H1 (cell line): Measurements from ENCODE around the gene DAPK1.

ENCODE experiments used
- CEBPB ChIP-seq: IDR thresholded peaks from 2 replicates; pipeline ENCODE4 v1.6.1; 2012; ENCODE audit warnings: low read depth, low read length
- EP300 ChIP-seq, 2 experiments: IDR thresholded peaks; 1 replicate in 1 of 2; 2 replicates in 1 of 2; pipeline ENCODE4 v1.6.1; 2011 to 2012; ENCODE audit warnings: low read depth in 2 of 2, low read length in 2 of 2, mild to moderate bottlenecking in 2 of 2, borderline replicate concordance in 1 of 2, inconsistent platforms in 1 of 2, moderate library complexity in 1 of 2
- EZH2 ChIP-seq: fragments of 200-600 bp; sonication (generic); IDR thresholded peaks from 2 replicates; pipeline ENCODE4 v1.7.1; 2012; ENCODE audit warnings: low read depth, mild to moderate bottlenecking, moderate library complexity, low read length, inconsistent platforms; ENCODE audit not compliant: severe bottlenecking
- GTF2F1 ChIP-seq: IDR thresholded peaks from 2 replicates; pipeline ENCODE4 v1.6.1; 2012; ENCODE audit warnings: low read depth, low read length, improper control_type of control experiment, borderline replicate concordance
- HDAC2 ChIP-seq, 2 experiments: fragments of 300-600 bp in 1 of 2; sonication (generic) in 1 of 2; IDR thresholded peaks; 2 replicates each; pipeline ENCODE4 v1.6.1; 2011 to 2012; ENCODE audit warnings: low read depth in 2 of 2, low read length in 2 of 2, mild to moderate bottlenecking in 2 of 2, moderate library complexity in 2 of 2, borderline replicate concordance in 1 of 2, inconsistent platforms in 1 of 2
- POLR2AphosphoS5 ChIP-seq: IDR thresholded peaks from 2 replicates; pipeline ENCODE4 v1.6.1; 2011; ENCODE audit warnings: low read depth, low read length
- RAD21 ChIP-seq, 2 experiments: IDR thresholded peaks in 1 of 2; conservative IDR thresholded peaks in 1 of 2; 2 replicates each; pipeline ENCODE4 v1.6.1; 2011; ENCODE audit warnings: low read depth in 2 of 2, low read length in 2 of 2, improper control_type of control experiment in 1 of 2, inconsistent platforms in 1 of 2, mild to moderate bottlenecking in 1 of 2, moderate library complexity in 1 of 2
- SIN3A ChIP-seq, 2 experiments: IDR thresholded peaks in 1 of 2; conservative IDR thresholded peaks in 1 of 2; 2 replicates each; pipeline ENCODE4 v1.6.1; 2011 to 2012; ENCODE audit warnings: low read length in 2 of 2, improper control_type of control experiment in 1 of 2, low read depth in 1 of 2, mild to moderate bottlenecking in 1 of 2
- SP2 ChIP-seq: IDR thresholded peaks from 2 replicates; pipeline ENCODE4 v1.6.1; 2012; ENCODE audit warnings: mild to moderate bottlenecking, low read length, inconsistent platforms
- ZNF274 ChIP-seq: IDR thresholded peaks from 2 replicates; pipeline ENCODE4 v1.7.0; 2012; ENCODE audit warnings: low read length, borderline replicate concordance; ENCODE audit errors: extremely low read depth
- TF ChIP-seq, protein P1 (sequence below), 3 experiments: IDR thresholded peaks; 1 replicate in 2 of 3; 2 replicates in 1 of 3; pipeline versions ENCODE4 v1.5.1 to v1.6.1; 2011; ENCODE audit warnings: low read length in 3 of 3, mild to moderate bottlenecking in 3 of 3, inconsistent platforms in 2 of 3, low read depth in 1 of 3, moderate library complexity in 1 of 3; ENCODE audit not compliant: insufficient read depth in 1 of 3; ENCODE audit errors: control extremely low read depth in 1 of 3

- TF ChIP-seq POLR2AphosphoS5 (no peak), SIN3A (conservative IDR thresholded peaks at IDR 0.05 in 1 of 2, IDR thresholded peaks at IDR 0.05 in 1 of 2; ENCODE audit: low read depth in 1 of 2, low read length in 2 of 2) (no peak), EP300 (IDR thresholded peaks at IDR 0.05; ENCODE audit: borderline replicate concordance in 1 of 2, low read depth in 2 of 2, low read length in 2 of 2) (no peak), RAD21 (IDR thresholded peaks at IDR 0.05 in 1 of 2, conservative IDR thresholded peaks at IDR 0.05 in 1 of 2; ENCODE audit: low read depth in 2 of 2, low read length in 2 of 2) (no peak), EZH2 (no peak), CEBPB (no peak), ZNF274 (no peak), GTF2F1 (no peak), SP2 (no peak), HDAC2 (IDR thresholded peaks at IDR 0.05; ENCODE audit: borderline replicate concordance in 1 of 2, low read depth in 2 of 2, low read length in 2 of 2) (no peak)
- TF ChIP-seq, protein P1, sequence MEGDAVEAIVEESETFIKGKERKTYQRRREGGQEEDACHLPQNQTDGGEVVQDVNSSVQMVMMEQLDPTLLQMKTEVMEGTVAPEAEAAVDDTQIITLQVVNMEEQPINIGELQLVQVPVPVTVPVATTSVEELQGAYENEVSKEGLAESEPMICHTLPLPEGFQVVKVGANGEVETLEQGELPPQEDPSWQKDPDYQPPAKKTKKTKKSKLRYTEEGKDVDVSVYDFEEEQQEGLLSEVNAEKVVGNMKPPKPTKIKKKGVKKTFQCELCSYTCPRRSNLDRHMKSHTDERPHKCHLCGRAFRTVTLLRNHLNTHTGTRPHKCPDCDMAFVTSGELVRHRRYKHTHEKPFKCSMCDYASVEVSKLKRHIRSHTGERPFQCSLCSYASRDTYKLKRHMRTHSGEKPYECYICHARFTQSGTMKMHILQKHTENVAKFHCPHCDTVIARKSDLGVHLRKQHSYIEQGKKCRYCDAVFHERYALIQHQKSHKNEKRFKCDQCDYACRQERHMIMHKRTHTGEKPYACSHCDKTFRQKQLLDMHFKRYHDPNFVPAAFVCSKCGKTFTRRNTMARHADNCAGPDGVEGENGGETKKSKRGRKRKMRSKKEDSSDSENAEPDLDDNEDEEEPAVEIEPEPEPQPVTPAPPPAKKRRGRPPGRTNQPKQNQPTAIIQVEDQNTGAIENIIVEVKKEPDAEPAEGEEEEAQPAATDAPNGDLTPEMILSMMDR (IDR thresholded peaks at IDR 0.05; ENCODE audit: control extremely low read depth in 1 of 3, insufficient read depth in 1 of 3, low read depth in 1 of 3, low read length in 3 of 3): no peak
Measured at GRCh38 chr9:87545858-87546257, 48.2 kb downstream of the DAPK1 start.
